ENCODE data around the gene MAN2A2. TPM values are rescaled to one million over a fixed set of nuclear protein-coding genes. Genes with fewer than 3 reads are reported as not detected.

MAN2A2 gene
- total RNA-seq, 1 experiment from 2014 or later = 31.0 TPM

DNA sequence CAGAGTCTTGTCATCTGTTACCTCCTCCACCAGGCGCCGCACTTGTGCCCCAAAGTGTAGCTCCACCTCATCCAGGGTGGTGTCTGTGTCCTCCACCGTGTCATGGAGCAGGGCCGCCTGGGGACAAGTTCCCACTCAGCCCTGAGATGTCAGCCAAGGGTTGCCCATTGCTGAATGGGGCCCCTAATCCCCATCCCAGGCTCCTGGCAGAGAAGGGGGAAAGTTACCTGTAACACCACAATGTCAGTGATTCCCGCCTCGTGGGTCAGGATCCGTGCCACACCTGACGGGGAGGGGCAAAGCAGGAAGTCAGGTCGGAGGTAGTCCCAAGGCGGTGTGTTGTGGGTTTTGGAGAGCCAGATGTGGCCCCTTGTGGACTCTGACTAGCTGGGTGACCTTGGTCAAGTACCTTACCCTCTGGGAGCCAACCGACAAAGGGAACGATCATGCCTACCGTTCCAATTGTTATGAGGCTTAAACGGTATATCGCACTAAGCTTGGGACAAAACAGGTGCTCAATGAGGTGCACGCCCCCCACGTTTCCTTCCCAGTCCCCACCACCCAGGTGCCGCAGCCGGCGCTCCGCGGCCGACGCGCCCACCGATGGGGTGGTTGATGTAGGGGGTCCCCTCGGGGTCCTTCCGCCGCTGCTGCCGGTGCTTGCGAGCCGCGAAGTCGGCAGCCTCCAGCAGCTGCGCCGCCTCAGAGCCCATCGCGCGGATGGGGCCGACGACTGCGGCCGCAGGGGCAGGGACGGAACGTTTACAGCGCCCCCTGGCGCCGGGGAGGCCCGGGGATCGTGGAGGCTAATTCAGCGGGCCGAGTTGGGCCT lies 28.9 kb downstream of the MAN2A2 start, which contains the start of gene HDDC3 (continued):
- TF ChIP-seq ZNF121 (CRISPR knock-in tag; IDR thresholded peaks at IDR 0.05) (peak; percentile 82), CTCF (IDR thresholded peaks at IDR 0.05) (peak; percentile 83), MLX (CRISPR knock-in tag; IDR thresholded peaks at IDR 0.05) (no peak), HMGA2 (CRISPR knock-in tag; IDR thresholded peaks at IDR 0.05) (no peak), RELA (CRISPR knock-in tag; IDR thresholded peaks at IDR 0.05; ENCODE audit: borderline replicate concordance) (peak; percentile 47; the same call in 1 of the 2 replicates), NR1H2 (CRISPR knock-in tag; IDR thresholded peaks at IDR 0.05) (no peak), OVOL2 (CRISPR knock-in tag; IDR thresholded peaks at IDR 0.05; ENCODE audit: borderline replicate concordance) (no peak), ATF6 (CRISPR knock-in tag; IDR thresholded peaks at IDR 0.05) (no peak), CDX4 (CRISPR knock-in tag; IDR thresholded peaks at IDR 0.05; ENCODE audit: borderline replicate concordance) (no peak), SP1 (CRISPR knock-in tag; conservative IDR thresholded peaks at IDR 0.05) (peak; percentile 79)
- TF ChIP-seq, protein P1, sequence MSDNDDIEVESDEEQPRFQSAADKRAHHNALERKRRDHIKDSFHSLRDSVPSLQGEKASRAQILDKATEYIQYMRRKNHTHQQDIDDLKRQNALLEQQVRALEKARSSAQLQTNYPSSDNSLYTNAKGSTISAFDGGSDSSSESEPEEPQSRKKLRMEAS (CRISPR knock-in tag; IDR thresholded peaks at IDR 0.05) = peak; percentile 78
- TF ChIP-seq, protein P2, sequence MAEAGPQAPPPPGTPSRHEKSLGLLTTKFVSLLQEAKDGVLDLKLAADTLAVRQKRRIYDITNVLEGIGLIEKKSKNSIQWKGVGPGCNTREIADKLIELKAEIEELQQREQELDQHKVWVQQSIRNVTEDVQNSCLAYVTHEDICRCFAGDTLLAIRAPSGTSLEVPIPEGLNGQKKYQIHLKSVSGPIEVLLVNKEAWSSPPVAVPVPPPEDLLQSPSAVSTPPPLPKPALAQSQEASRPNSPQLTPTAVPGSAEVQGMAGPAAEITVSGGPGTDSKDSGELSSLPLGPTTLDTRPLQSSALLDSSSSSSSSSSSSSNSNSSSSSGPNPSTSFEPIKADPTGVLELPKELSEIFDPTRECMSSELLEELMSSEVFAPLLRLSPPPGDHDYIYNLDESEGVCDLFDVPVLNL (CRISPR knock-in tag; IDR thresholded peaks at IDR 0.05; ENCODE audit: borderline replicate concordance, low read depth) = no peak
- TF ChIP-seq, protein P3, sequence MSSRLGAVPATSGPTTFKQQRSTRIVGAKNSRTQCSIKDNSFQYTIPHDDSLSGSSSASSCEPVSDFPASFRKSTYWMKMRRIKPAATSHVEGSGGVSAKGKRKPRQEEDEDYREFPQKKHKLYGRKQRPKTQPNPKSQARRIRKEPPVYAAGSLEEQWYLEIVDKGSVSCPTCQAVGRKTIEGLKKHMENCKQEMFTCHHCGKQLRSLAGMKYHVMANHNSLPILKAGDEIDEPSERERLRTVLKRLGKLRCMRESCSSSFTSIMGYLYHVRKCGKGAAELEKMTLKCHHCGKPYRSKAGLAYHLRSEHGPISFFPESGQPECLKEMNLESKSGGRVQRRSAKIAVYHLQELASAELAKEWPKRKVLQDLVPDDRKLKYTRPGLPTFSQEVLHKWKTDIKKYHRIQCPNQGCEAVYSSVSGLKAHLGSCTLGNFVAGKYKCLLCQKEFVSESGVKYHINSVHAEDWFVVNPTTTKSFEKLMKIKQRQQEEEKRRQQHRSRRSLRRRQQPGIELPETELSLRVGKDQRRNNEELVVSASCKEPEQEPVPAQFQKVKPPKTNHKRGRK (CRISPR knock-in tag; IDR thresholded peaks at IDR 0.05; ENCODE audit: borderline replicate concordance) = no peak
- TF ChIP-seq, protein P4, sequence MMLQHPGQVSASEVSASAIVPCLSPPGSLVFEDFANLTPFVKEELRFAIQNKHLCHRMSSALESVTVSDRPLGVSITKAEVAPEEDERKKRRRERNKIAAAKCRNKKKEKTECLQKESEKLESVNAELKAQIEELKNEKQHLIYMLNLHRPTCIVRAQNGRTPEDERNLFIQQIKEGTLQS (CRISPR knock-in tag; conservative IDR thresholded peaks at IDR 0.05) = no peak

- DNase-seq (ENCODE audit: low spot score) (no peak), ATAC-seq (no peak)
- Mint-ChIP-seq H3K4me3 (peak overlapping the region; percentile 95), H3K4me1 (peaks cover 23% of the 10 kb centered on the region), H3K9me3 (no peaks in the 10 kb centered on the region), H3K27ac (no peak overlapping the region), H3K27me3 (ENCODE audit: low read depth) (peaks cover 12% of the 10 kb centered on the region), H3K36me3 (peaks cover 6% of the 10 kb centered on the region; the same call in 1 of the 2 replicates)
- ChIA-PET CTCF (interaction anchor here (0.5 to 7.7 kb wide), 66 partner anchors 9 to 684 kb away, joined by 3 to 264 read pairs (median 6); partner anchors contain the start of genes BLM, FES, FURIN and MAN2A2), POLR2A (interaction anchor here (2.3 kb wide), 1 partner anchor 29 kb away, joined by 17 read pairs; the partner anchor contains the start of gene MAN2A2)
- TF ChIP-seq USF1 (CRISPR knock-in tag; IDR thresholded peaks at IDR 0.05) (no peak), SP1 (CRISPR knock-in tag; conservative IDR thresholded peaks at IDR 0.05) (no peak), TEAD1 (CRISPR knock-in tag; IDR thresholded peaks at IDR 0.05) (no peak), FOXP1 (CRISPR knock-in tag; IDR thresholded peaks at IDR 0.05; ENCODE audit: borderline replicate concordance) (no peak), ZNF219 (CRISPR knock-in tag; IDR thresholded peaks at IDR 0.05; ENCODE audit: borderline replicate concordance) (no peak), PRRX2 (CRISPR knock-in tag; IDR thresholded peaks at IDR 0.05) (no peak), RELA (CRISPR knock-in tag; IDR thresholded peaks at IDR 0.05; ENCODE audit: borderline replicate concordance) (no peak), USF2 (CRISPR knock-in tag; IDR thresholded peaks at IDR 0.05) (no peak)
- TF ChIP-seq, protein P3 (CRISPR knock-in tag; IDR thresholded peaks at IDR 0.05; ENCODE audit: borderline replicate concordance) = no peak
Measured at GRCh38 chr15:90932660-90932991, 29.5 kb downstream of the MAN2A2 start.

All from WTC11 (cell line).